ENCODE measurements around the gene NEK3. TPM values are rescaled to one million over a fixed set of nuclear protein-coding genes. Genes with fewer than 3 reads are reported as not detected.

Gene NEK3
- total RNA-seq, 2 experiments from 2014 or later, result 18.2 to 32.2 TPM

DNA sequence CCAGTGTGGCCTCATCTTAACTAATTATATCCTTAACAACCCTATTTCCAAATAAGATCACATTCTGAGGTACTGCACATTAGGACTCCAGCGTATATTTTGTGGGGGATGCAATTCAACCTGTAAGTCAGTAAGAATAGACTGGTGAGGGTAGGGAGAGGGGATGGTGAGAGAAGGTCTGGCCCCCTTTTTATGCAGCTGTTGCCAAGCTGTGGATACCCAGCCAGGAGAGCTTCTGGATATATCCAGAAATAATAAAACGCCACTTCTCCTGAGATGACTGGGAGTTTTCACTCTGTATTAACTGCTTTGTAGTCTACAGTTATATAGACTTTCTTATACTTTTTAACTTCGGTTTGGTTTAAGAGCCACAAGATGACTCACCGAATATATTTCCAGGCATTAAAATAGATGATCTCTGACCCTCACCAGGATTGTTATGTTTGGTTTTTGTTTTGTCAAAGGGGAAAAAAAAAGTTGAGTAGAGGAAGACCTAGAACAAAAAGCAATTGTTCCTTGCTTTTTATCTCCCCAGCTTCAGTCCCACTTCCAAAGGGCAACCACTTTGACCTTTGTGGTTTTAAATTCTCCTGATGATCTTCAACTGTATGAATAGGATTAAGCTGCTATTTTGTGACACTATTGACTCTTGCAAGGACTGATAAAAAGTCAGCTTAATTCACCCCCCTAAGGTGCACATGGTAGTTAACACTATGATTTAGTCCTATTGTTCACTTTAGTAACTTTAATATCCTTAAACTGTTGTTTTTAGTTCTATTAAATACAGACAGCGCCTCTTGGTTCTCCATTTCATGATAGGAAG, 3.1 kb upstream of the NEK3 start:
- no peaks in the 10 kb centered on the region for H3K9me2 ChIP-seq (ENCODE audit: insufficient read depth, low read length)
- no peak overlapping the region for H3K4me3 ChIP-seq (ENCODE audit: low read depth, low read length, poor library complexity, severe bottlenecking)
- CTCF ChIA-PET (ENCODE audit: unreplicated experiment), result no interaction called here
- no peak overlapping the region for H2AFZ ChIP-seq (ENCODE audit: low read length)
- H4K20me1 ChIP-seq (ENCODE audit: insufficient read depth, low read length), result no peaks in the 10 kb centered on the region
- no peaks in the 10 kb centered on the region for H3K9me3 ChIP-seq (ENCODE audit: low read length)
- BruUV-seq (replicated peaks), result no TSS peak
- peaks cover 14% of the 10 kb centered on the region for H3K4me1 ChIP-seq (ENCODE audit: insufficient read depth, low read length, poor library complexity, severe bottlenecking)
- POLR2A ChIA-PET, result no interaction called here
- H3K36me3 ChIP-seq (ENCODE audit: insufficient read depth, low read length), result peaks cover 15% of the 10 kb centered on the region
- no peaks in the 10 kb centered on the region; the same call in 1 of the 2 replicates for H3K79me2 ChIP-seq (ENCODE audit: insufficient read depth, low read depth, low read length)
- no peak for DNase-seq (ENCODE audit: low spot score)
- no peak overlapping the region for H3K27ac ChIP-seq (ENCODE audit: low read depth, low read length, poor library complexity, severe bottlenecking)
- TF ChIP-seq EZH2phosphoT487 (IDR thresholded peaks at IDR 0.05; ENCODE audit: borderline replicate concordance, low read depth, low read length), result no peak
- TF ChIP-seq, protein P1, sequence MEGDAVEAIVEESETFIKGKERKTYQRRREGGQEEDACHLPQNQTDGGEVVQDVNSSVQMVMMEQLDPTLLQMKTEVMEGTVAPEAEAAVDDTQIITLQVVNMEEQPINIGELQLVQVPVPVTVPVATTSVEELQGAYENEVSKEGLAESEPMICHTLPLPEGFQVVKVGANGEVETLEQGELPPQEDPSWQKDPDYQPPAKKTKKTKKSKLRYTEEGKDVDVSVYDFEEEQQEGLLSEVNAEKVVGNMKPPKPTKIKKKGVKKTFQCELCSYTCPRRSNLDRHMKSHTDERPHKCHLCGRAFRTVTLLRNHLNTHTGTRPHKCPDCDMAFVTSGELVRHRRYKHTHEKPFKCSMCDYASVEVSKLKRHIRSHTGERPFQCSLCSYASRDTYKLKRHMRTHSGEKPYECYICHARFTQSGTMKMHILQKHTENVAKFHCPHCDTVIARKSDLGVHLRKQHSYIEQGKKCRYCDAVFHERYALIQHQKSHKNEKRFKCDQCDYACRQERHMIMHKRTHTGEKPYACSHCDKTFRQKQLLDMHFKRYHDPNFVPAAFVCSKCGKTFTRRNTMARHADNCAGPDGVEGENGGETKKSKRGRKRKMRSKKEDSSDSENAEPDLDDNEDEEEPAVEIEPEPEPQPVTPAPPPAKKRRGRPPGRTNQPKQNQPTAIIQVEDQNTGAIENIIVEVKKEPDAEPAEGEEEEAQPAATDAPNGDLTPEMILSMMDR (conservative IDR thresholded peaks at IDR 0.05; ENCODE audit: low read length), result no peak
- no peak overlapping the region for H3K4me2 ChIP-seq (ENCODE audit: low read length)
- intact Hi-C loops (cut with micrococcal nuclease; ENCODE audit: unreplicated experiment), result no loop called here

DNA sequence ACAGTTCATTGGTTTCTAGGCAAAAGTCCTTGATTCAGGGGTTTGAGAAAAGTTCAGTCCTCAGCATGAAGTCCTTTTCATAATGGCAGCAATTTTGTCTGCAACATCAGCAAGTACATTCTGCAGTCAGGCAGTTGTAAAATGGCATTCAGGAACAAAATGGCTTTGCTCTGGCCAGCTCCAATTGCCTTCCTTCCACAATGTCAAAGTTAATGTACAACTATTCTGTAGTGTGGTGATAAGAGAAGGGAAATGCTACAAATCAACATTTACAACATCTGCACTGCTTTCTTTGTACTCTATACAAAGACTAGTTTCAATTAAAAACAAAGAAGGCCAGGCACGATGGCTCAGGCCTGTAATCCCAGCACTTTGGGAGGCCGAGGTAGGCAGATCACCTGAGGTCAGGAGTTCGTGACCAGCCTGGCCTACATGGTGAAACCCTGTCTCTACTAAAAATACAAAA, 1.8 kb upstream of the NEK3 start:
- POLR2A ChIA-PET, result no interaction called here

More for the DNA sequence above, 1.8 kb upstream of the NEK3 start:
- Histone ChIP-seq H3K4me2 (ENCODE audit: low read length) (no peak overlapping the region), H3K4me3 (ENCODE audit: low read depth, low read length, poor library complexity, severe bottlenecking) (no peak overlapping the region), H3K9me3 (ENCODE audit: low read length) (no peaks in the 10 kb centered on the region), H3K4me1 (ENCODE audit: insufficient read depth, low read length, poor library complexity, severe bottlenecking) (peaks cover 14% of the 10 kb centered on the region), H3K27ac (ENCODE audit: low read depth, low read length, poor library complexity, severe bottlenecking) (no peak overlapping the region), H3K79me2 (ENCODE audit: insufficient read depth, low read depth, low read length) (no peaks in the 10 kb centered on the region; the same call in 1 of the 2 replicates), H3K36me3 (ENCODE audit: insufficient read depth, low read length) (peaks cover 8% of the 10 kb centered on the region), H3K9me2 (ENCODE audit: insufficient read depth, low read length) (no peaks in the 10 kb centered on the region), H2AFZ (ENCODE audit: low read length) (no peak overlapping the region), H4K20me1 (ENCODE audit: insufficient read depth, low read length) (no peaks in the 10 kb centered on the region)
- CTCF ChIA-PET (ENCODE audit: unreplicated experiment), result no interaction called here
- no TSS peak for BruUV-seq (replicated peaks)
- no peak for DNase-seq (ENCODE audit: low spot score)
- no peak for TF ChIP-seq EZH2phosphoT487 (IDR thresholded peaks at IDR 0.05; ENCODE audit: borderline replicate concordance, low read depth, low read length)
- TF ChIP-seq, protein P1 (conservative IDR thresholded peaks at IDR 0.05; ENCODE audit: low read length), result no peak
- intact Hi-C loops (cut with micrococcal nuclease; ENCODE audit: unreplicated experiment), result no loop called here
